MM.1S (cell line): ENCODE data around the gene CELA2A.

Experiments used
- DNase-seq: peaks from one replicate; pipeline ENCODE4 v3.0.0-alpha.2; 2015
- H2AFZ ChIP-seq: fragments of 300-600 bp; sonication (generic); 2 replicates; pipeline ENCODE4 v1.6.0; 2016; ENCODE audit warnings: antibody characterized with exemption, low read length
- H3F3A ChIP-seq: fragments of 300-600 bp; sonication (generic); 2 replicates; pipeline ENCODE4 v1.6.1; 2016; ENCODE audit warnings: mild to moderate bottlenecking, antibody characterized with exemption, low read length, moderate library complexity, mixed read lengths; ENCODE audit not compliant: insufficient read depth
- H3K27ac ChIP-seq: fragments of 300-600 bp; sonication (generic); 2 replicates; pipeline ENCODE4 v1.5.1; 2016; ENCODE audit warnings: mild to moderate bottlenecking, low read length
- H3K27me3 ChIP-seq: fragments of 300-600 bp; sonication (generic); replicated peaks from 2 replicates; pipeline ENCODE4 v1.6.0; 2016; ENCODE audit warnings: low read length; ENCODE audit not compliant: insufficient read depth
- H3K36me3 ChIP-seq: fragments of 300-600 bp; sonication (generic); replicated peaks from 2 replicates; pipeline ENCODE4 v1.6.1; 2016; ENCODE audit warnings: mild to moderate bottlenecking, low read length, mixed read lengths; ENCODE audit not compliant: insufficient read depth
- H3K4me1 ChIP-seq: fragments of 300-600 bp; sonication (generic); 2 replicates; pipeline ENCODE4 v1.6.1; 2016; ENCODE audit warnings: low read length, mixed read lengths
- H3K4me2 ChIP-seq: fragments of 300-600 bp; sonication (generic); 2 replicates; pipeline ENCODE4 v1.6.0; 2016; ENCODE audit warnings: low read depth, low read length
- H3K4me3 ChIP-seq: fragments of 300-600 bp; sonication (generic); 2 replicates; pipeline ENCODE4 v1.5.1; 2016; ENCODE audit warnings: low read length, mixed read lengths
- H3K79me2 ChIP-seq: fragments of 300-600 bp; sonication (generic); 2 replicates; pipeline ENCODE4 v1.6.1; 2016; ENCODE audit warnings: mixed run types, low read length, mixed read lengths
- H3K9ac ChIP-seq: fragments of 300-600 bp; sonication (generic); 2 replicates; pipeline ENCODE4 v1.6.1; 2016; ENCODE audit warnings: low read length, mixed read lengths
- H3K9me2 ChIP-seq: fragments of 300-600 bp; sonication (generic); replicated peaks from 2 replicates; pipeline ENCODE4 v1.6.1; 2016; ENCODE audit warnings: mild to moderate bottlenecking, low read length, mixed read lengths; ENCODE audit not compliant: insufficient read depth
- H3K9me3 ChIP-seq: fragments of 300-600 bp; sonication (generic); replicated peaks from 2 replicates; pipeline ENCODE4 v1.6.1; 2016; ENCODE audit warnings: mild to moderate bottlenecking, low read length, mixed read lengths; ENCODE audit not compliant: insufficient read depth
- H4K20me1 ChIP-seq: fragments of 300-600 bp; sonication (generic); 2 replicates; pipeline ENCODE4 v1.6.1; 2016; ENCODE audit warnings: mild to moderate bottlenecking, low read length, moderate library complexity, mixed read lengths; ENCODE audit not compliant: insufficient read depth
- CTCF ChIP-seq: fragments of 300-600 bp; sonication (generic); IDR thresholded peaks from 2 replicates; pipeline ENCODE4 v1.5.1; 2016; ENCODE audit warnings: antibody characterized with exemption, low read length, mixed read lengths
- EZH2 ChIP-seq: fragments of 300-600 bp; sonication (generic); optimal IDR thresholded peaks from 2 replicates; pipeline ENCODE3; 2017; ENCODE audit warnings: low read depth, mild to moderate bottlenecking, antibody characterized with exemption, low read length, mixed read lengths
- EZH2phosphoT487 ChIP-seq: fragments of 300-600 bp; sonication (generic); IDR thresholded peaks from 2 replicates; pipeline ENCODE4 v1.6.1; 2018; ENCODE audit warnings: antibody characterized with exemption, low read length

The CELA2A gene

GRCh38 chr1:15411593-15412137, 44.9 kb upstream of the CELA2A start:
- Histone ChIP-seq H3K79me2 (peaks cover 28% of the 10 kb centered on the region), H3K4me3 (no peak overlapping the region), H3K4me2 (peak overlapping the region; percentile 94; the same call in 1 of the 2 replicates), H3K36me3 (no peaks in the 10 kb centered on the region), H3K9me2 (no peaks in the 10 kb centered on the region), H3K4me1 (no peaks in the 10 kb centered on the region), H4K20me1 (no peaks in the 10 kb centered on the region), H2AFZ (no peak overlapping the region), H3K27ac (no peak overlapping the region), H3K27me3 (peaks cover 21% of the 10 kb centered on the region), H3K9me3 (no peaks in the 10 kb centered on the region), H3F3A (no peaks in the 10 kb centered on the region), H3K9ac (no peak overlapping the region)
- no peak for DNase-seq
- TF ChIP-seq EZH2 = no peak

- Histone ChIP-seq H3K9me2 (no peaks in the 10 kb centered on the region), H3K36me3 (no peaks in the 10 kb centered on the region), H3F3A (no peaks in the 10 kb centered on the region), H4K20me1 (no peaks in the 10 kb centered on the region), H3K9me3 (no peaks in the 10 kb centered on the region), H3K9ac (no peak overlapping the region), H2AFZ (no peak overlapping the region), H3K27me3 (peaks cover 17% of the 10 kb centered on the region), H3K4me1 (no peaks in the 10 kb centered on the region), H3K27ac (no peak overlapping the region), H3K4me2 (no peak overlapping the region), H3K4me3 (no peak overlapping the region), H3K79me2 (peaks cover 29% of the 10 kb centered on the region)
- TF ChIP-seq EZH2 (no peak), CTCF (no peak), EZH2phosphoT487 (no peak)
- no peak for DNase-seq
Observed at GRCh38 chr1:15412175-15412800, 44.2 kb upstream of the CELA2A start.

- H3K27me3 ChIP-seq = peaks cover 12% of the 10 kb centered on the region
- H3K4me2 ChIP-seq = no peak overlapping the region
- peaks cover 33% of the 10 kb centered on the region for H3K79me2 ChIP-seq
- H2AFZ ChIP-seq = no peak overlapping the region
- no peaks in the 10 kb centered on the region for H3K9me2 ChIP-seq
- no peak for TF ChIP-seq EZH2phosphoT487
- no peak for TF ChIP-seq EZH2
- no peak for TF ChIP-seq CTCF
- no peaks in the 10 kb centered on the region for H3K4me1 ChIP-seq
- no peaks in the 10 kb centered on the region for H3F3A ChIP-seq
- no peak overlapping the region for H3K27ac ChIP-seq
- H3K9ac ChIP-seq = no peak overlapping the region
- no peaks in the 10 kb centered on the region for H3K9me3 ChIP-seq
- no peaks in the 10 kb centered on the region for H3K36me3 ChIP-seq
- no peak overlapping the region for H3K4me3 ChIP-seq
- no peak for DNase-seq
- H4K20me1 ChIP-seq = no peaks in the 10 kb centered on the region
Observed at GRCh38 chr1:15412843-15413242, 43.7 kb upstream of the CELA2A start.
